G401 (cell line): ENCODE data around the gene TSC22D4. TPM values are rescaled to one million over a fixed set of nuclear protein-coding genes. Genes with fewer than 3 reads are reported as not detected.
A peak's percentile ranks its signal among the peaks of the same experiment; 100 is the strongest.
"Not testable (repeated sequence)": the region's sequence is repeated elsewhere in the genome, so short reads cannot be mapped to it uniquely, and the experiment has no call there.

Experiments
- DNase-seq: peaks from one replicate; pipeline ENCODE4 v3.0.0-alpha.2; 2015; ENCODE audit warnings: low spot score
- in situ Hi-C: cut with HindIII; loops from 2 replicates; pipeline ENCODE4 v1.10.0; 2016; ENCODE audit warnings: low sequenced_read_pairs, mixed read lengths
- total RNA-seq: library from RNA; depleted of rRNA; stranded (reverse); fragments of >200 nt; shearing (Covaris generic); gene quantifications from 2 replicates; pipeline ENCODE4 v1.2.3, GENCODE V29; 2014

Gene TSC22D4
- total RNA-seq, 1 experiment from 2014 or later: 118 TPM

DNA sequence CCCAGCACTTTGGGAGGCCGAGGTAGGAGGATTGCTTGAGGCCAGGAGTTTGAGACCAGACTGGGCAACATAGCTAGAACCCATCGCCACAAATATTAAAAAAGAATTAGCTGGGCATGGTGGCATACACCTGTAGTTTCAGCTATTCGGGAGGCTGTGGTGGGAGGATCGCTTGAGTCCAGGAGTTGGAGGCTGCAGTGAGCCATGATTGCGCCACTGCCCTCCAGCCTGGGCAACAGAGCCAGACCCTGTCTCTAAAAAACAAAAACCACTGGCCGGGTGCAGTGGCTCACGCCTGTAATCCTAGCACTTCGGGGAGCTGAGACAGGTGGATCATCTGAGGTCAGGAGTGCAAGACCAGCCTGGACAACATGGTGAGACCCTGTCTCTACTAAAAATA is 25.2 kb downstream of the TSC22D4 start:
- in situ Hi-C loops, DNase-seq: not testable (repeated sequence)

DNA sequence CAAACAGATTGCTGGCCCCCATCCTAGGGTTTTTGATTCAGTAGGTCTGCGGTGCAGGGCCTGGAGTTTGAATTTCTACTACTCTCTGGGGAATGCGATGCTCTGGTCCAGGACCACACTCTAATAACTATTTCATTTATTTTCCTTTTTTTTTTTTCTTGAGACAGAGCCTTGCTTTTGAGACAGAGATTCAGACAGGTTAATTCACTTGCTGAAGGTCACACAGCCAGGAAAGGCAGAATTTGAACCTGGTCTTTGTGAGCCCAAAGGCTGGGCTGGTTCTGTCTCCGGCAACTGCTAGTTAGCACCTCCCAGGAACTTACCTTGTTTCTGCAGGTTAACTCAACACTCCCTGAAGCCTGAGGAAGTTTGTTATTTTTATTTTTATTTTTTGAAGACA is 26.5 kb downstream of the TSC22D4 start:
- in situ Hi-C loops: no loop called here
- no peak for DNase-seq

DNA sequence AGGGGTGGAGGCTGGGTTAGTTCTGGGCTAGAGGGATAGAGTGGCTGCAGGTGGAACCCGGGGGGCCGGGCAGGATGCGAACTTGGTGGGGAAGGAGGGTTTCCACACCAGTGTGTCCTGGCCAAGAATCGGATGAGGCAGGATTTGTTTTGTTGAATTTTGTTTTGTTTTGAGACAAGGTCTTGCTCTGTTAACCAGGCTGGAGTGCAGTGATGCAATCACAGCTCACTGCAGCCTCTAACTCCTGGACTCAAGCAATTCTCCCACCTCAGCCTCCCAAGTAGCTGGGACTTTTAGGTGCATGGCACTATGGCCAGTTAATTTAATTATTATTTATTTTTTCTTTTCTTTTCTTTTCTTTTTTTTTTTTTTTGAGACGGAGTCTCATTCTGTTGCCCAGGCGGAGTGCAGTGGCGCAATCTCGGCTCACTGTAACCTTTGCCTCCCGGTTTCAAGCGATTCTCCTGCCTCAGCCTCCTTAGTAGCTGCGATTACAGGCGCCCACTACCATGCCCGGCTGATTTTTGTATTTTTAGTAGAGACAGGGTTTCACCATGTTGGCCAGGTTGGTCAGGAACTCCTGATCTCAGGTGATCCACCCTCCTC is 29.7 kb downstream of the TSC22D4 start:
- in situ Hi-C loops: no loop called here
- DNase-seq: no peak

DNA sequence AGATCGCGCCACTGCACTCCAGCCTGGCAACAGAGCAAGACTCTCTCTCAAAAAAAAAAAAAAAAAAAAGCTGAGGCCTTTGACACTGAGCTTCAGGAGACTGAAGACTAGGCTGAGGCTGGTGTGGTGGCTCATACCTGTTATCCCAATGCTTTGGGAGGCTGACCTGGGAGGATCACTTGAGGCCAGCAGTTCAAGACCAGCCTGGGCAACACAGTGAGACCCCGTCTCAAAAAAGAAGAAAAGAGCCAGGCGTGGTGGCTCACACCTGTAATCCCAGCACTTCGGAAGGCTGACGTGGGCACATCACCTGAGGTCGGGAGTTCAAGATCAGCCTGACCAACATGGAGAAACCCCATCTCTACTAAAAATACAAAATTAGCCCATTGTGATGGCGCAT is 31.7 kb downstream of the TSC22D4 start:
- in situ Hi-C loops, DNase-seq: not testable (repeated sequence)

DNA sequence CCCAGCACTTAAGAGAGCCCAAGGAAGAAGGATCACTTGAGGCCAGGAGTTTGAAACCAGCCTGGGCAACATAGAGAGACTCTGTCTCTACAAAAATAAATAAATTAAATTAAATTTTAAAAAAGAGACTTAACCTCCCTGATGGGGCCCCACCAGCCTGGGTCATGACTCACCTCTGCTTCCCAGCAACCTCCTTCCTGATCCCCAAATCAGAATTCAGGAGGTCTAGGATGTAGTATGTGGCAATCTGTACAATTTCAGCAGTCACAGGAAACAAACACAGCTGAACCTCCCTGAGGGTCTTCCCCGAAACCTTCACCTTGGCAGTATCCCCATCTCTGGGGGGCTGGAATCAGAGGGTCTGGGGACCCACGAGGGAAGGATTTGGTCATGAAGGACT is 33.0 kb downstream of the TSC22D4 start:
- in situ Hi-C loops: no loop called here
- DNase-seq: no peak

DNA sequence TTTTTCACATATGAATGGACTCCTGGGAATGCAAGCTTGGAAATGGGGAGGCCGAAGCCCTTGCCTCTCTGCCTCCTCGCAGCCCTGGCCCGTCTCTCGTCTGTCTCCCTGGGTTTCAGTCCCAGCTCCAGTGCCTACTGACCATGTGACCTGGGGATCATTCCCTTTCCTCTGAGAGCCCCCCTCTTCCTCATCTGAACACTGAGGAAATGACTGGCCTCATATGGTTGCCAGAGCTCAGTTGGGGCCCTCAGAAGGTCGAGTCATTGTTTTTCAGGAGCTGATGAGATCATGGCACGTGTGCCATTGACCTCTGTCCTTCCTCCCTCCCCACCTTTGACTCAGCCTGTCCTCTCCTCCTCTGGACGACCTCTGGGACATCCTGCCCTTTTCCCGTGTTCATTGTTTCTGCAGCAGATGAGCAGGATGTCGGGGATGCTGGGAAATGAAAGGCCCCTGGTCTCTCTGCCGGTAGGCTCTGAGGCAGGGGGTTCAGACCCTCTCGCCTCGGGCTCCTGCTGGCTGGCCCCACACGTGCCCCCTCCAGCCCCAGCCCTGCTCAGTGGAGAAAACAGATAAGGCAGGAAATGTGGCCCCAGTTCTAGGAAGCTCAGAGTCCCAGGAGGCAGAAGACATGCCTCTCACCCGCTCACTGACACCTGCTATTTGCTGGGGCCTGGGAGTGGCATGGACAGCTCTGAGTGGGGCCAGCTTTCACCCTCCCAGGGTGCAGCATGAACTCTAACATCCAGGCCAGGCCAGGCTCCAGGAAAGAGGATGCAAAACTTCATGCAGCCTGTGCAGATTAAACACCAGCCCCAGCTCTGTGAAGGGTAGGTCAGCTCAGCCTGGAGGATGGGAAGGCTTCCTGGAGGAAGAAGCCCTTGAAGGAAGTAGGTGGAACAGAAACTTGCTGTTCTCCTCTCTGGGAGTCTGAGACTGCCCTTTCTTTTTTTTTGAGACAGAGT is 34.4 kb downstream of the TSC22D4 start:
- DNase-seq: no peak
- in situ Hi-C loops: no loop called here

DNA sequence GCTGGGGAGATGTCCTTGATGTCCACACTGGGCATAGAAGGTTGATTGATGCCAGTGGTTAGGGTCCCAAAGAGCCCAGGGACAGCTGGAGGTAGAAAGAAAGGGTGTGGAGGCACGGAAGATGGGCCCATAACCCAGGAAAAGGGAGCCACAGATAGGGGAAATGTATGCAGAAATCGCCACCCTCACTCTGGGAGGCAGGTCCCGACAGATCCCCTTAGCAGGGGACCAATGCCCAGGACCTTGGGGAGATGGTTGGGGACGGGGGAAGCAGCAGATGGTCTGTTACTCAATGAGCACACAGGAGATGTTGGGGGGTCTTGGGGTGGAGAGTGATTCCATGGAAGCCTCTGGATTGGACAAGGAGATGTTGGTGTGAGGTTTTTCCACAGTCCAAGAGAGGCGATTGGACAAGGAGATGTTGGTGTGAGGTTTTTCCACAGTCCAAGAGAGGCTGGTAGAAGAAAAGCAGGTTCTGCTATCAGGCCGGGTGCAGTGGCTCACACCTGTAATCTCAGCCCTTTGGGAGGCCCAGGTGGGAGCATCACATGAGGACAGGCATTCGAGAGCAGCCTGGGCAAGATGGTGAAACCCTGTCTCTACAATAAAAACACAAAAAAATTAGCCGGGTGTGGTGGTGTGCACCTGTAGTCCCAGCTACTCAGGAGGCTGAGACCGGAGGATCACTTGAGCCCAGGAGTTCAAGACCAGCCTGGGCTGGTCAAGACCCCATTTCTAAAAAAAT is 35.7 kb downstream of the TSC22D4 start:
- in situ Hi-C loops: no loop called here

DNA sequence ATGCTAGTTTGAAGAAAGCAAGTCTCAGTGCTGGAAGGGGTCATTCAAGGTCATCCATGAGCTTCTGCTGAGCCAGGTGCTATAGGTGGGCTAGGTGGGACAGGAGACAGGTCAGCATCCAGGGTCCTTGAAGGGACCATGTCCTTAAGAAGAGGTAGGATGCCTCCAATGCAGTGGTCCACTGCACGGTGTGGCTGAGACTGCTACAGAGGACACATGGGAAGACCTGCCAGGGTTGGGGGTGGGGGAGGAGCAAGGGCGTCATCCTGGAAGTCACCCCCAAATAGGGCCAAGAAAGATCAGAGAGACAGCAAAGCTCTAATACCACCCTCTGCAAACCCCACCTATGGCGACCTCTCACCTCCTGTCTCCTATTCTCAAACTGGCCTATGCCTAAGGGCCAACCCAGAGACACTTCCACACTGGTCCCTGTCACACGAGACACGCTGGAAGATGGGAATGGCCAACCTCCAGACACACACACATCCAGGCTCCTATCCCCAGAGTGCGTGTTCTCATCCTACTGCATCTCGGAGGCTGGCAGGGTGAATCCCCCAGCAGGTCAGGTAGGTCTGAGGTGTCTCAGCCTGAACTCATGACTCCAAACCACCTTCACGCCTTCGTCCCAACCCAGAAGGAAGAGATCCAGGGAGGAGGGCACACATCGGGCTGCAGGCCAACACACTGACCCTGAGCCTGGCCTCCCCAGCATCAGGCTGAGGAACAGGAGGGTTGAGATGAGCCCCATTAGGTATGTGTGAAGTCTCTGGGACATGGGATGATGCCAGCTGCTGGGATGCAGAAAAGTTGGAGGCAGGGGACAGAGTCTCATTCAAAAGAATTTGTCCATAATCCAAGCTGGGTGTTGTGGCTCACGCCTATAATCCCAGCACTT is 37.1 kb downstream of the TSC22D4 start:
- in situ Hi-C loops: no loop called here
- DNase-seq: no peak

More for the DNA sequence above, 35.7 kb downstream of the TSC22D4 start:
- DNase-seq: no peak

DNA sequence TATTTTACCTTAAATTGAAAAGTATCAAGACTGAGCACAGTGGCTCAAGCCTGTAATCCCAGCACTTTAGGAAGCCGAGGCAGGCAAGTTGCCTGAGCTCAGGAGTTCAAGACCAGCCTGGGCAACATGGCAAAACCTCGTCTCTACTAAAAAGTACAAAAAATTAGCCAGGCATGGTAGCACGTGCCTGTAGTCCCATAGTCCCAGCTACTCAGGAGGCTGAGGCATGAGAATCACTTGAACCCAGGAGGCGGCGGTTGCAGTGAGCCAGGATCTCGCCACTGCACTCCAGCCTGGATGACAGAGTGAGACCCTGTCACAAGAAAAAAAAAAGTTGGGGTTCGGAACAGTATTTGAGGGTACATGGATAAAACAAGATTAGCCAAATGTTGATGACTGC is 39.8 kb downstream of the TSC22D4 start:
- in situ Hi-C loops, DNase-seq: not testable (repeated sequence)

DNA sequence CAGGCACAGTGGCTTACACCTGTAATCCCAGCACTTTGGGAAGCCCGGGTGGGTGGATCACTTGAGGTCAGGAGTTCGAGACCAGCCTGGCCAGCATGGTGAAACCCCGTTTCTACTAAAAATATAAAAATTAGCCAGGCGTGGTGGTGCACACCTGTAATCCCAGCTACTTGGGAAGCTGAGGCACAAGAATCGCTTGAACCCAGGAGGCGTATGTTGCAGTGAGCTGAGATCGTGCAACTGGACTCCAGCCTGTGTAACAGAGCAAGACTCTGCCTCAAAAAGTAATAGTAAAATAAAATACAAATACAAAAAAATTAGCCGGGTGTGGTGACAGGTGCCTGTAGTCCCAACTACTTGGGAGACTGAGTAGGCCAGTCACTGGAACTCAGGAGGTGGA is 40.3 kb downstream of the TSC22D4 start:
- in situ Hi-C loops, DNase-seq: not testable (repeated sequence)

DNA sequence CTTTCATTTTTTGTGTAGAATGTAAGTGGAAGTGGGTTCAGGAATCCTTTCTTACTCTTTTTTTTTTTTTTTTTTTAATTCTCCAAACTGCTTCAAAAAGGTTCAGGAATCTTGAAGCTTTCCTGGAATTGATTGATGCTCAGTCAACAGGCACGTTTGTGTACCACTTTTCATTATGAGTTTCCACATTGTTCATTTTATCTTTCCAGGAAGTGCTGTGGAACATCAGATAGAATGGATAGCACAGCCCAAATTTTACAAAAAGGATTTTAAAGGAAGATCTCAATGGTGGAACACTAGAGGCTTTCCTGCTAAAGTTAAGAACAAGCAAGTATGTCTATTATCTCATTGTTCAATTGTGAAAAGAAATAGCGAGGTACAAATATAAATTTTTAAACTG is 40.8 kb downstream of the TSC22D4 start:
- in situ Hi-C loops: no loop called here

DNA sequence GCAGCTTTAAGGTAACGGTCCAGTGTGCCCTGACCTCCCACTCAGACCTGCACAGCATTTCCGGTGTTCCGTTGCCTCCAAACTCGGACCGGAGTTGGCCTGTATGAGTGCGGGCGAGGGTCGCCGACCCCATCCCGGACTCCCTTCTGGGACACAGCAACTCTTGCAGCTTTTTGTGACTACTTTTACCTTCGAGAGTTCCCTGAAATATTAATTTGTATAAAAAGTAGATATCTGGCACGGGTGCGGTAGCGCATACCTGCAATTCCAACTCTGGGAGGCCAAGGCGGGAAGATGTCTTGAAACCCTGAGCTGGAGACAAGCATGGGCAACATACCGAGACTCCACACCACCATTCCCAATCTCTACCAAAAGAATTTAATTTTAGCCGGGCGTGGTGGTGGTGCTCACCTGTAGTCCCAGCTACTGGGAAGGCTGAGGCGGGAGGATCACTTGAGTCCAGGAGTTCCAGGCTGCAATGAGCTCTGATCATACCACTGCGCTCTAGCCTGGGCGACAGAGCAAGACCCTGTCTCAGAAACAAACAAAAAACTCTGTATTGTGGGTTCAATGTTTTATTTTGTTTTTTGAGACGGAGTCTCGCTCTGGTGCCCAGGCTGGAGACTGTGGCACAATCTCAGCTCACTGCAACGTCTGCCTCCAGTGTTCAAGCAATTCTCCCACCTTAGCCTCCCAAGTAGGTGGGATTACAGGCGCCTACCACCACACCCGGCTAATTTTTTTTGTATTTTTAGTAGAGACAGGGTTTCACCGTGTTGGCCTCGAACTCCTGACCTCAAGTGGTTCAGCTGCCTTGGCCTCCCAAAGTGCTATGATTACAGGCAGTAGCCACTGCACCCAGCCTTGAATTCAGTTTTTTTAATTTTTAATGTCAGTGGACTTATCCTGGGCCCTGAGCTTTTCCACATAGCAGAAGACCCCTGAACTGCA is 41.6 kb downstream of the TSC22D4 start:
- no peak for DNase-seq
- in situ Hi-C loops: no loop called here

More for the DNA sequence above, 40.8 kb downstream of the TSC22D4 start:
- DNase-seq: no peak

DNA sequence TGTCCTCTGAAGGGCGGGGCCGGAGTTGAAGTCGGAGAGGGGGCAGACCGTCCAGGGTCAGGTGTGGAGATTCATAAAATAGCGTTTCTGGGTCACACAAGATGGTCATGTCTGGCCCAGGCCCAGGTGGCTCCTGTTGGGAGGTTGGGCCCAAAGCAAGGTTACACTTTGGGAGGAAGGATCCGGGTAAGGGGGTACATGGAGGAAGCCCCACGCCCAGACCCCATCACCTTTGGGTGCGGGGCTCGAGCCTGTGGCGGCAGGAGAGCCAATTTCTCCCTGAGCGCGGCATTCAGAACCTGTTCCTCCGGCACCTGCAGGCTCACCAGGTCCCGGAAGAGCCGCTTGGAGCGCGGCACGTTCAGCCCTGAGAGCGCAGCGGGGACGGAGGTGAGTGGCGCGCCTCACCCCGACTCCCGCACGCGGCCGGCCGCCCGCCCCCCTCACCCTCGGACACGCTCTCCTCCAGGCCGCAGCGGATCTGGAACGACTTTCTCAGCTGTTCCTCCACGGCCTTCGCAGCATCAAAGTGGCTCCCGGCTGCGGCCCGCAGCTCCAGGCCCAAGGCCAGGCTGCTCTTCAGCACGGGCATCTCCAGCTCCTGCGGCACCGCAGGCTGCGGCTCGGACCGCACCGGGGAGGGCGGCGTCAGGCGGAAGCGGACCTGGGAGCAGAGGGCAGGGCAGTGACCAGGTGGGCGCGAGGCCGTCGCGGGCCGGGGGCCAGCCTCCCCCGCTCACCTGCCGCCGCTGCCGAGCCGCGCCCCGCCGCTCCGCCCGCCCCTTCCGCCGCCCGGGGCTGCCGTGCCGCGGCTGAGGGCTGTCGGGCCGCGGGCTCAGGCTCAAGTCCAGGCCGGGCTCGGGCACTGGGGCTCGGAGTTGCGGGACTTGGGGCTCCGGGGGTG is 43.4 kb downstream of the TSC22D4 start:
- in situ Hi-C loops: no loop called here
- peak; percentile 47 for DNase-seq

DNA sequence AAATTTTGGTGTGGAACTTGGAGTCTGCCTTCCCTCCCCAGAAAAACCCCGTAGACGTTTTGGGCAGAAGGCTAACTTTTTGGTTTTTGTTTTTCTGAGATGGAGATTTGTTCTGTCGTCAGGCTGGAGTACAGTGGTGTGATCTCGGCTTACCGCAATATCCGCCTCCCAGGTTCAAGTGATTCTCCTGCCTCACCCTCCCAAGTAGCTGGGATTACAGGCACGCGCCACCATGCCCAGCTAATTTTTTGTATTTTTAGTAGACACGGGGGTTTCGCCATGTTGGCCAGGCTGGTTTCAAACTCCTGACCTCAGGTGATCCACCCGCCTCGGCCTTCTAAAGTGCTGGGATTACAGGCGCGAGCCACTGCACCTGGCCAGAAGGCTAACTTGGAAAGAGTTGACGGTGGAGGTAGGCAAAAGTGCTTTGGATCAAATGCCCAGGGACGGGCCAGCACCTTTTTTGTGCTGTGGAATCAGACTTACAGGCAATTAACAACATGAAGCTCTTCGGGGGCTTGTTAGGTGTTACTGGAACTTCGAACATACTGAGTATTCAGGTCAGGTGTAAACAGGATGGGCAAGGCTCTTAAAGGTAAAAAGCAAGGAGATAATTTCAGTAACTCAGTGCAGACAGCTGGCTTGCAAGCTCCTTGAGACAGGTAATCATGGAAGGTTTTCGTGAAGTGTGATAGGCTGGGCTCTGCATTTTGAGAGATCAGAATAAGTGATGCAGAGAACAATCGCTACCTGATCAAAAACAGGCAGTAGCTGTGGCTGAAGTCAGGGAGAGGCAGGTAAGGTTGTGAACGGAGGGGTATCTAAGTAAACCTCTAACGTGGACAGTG is 44.5 kb downstream of the TSC22D4 start:
- DNase-seq: no peak
- in situ Hi-C loops: no loop called here

DNA sequence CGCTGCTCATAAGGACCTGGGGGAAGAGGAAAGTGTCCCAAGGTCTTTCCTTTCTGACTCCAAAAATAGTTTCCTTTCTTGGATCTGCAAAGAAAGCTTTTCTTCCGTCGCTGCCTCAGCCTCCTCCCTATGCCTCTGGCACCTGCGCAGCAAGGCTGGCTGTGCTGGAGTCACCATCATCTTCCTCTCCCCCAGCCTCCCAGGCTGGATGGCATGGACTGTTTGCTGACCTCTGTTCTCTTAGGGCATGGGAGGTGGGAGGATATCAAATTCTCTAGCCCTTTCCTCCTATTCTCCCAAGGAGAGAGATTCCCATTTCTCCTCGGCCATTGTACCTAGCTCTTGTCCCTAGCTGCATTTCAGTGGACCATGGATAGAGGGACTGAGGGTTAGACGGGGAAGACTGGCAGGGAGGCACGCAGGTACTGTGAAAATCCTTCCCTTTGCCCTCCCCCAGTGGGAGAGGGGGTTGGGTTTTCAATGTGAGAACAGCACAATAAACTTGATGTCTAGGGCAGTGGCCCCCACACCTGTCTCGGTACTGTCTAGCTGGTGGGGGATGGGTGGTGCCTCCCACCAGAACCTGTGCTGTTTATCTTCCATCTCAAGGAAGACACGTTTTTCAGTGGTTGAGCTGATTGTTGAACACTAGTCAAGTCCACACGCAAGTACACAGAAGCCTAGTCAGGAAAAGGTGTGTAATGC is 45.3 kb downstream of the TSC22D4 start:
- no peak for DNase-seq
- in situ Hi-C loops: no loop called here

DNA sequence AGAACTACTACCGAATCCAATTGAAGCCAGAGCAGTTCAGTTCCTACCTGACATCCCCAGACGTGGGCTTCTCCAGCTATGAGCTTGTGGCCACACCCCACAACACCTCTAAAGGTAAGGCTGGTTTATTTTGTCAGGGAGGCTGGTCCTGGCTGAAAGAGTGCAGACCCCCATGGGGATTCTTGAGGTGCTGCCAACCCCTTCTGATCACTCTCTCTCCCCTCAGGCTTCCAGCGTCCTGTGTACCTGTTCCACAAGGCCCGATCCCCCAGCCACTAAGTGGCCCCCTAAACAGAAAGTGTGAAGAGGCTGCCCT is 45.8 kb downstream of the TSC22D4 start:
- in situ Hi-C loops: no loop called here

More for the DNA sequence above, 45.8 kb downstream of the TSC22D4 start:
- no peak for DNase-seq
